ENCODE data around the gene CEBPZOS. TPM values are rescaled to one million over a fixed set of nuclear protein-coding genes. Genes with fewer than 3 reads are reported as not detected.
A peak's percentile ranks its signal among the peaks of the same experiment; 100 is the strongest.

The CEBPZOS gene
- total and polyA plus RNA-seq, 10 of the 15 experiments (the other 5 are each of a cell fraction or from before 2014, with no cell fraction given), result 22.9 to 50.8 (median 39.1) TPM

- ChIA-PET POLR2A (interaction anchor here (0.9 to 1.2 kb wide), 2 partner anchors 9 to 12 kb away, joined by 3 to 4 read pairs; partner anchors contain the start of genes CEBPZ and NDUFAF7), RAD21 (ENCODE audit: unreplicated experiment) (no interaction called here), CTCF (no interaction called here), SMC1A (ENCODE audit: uncharacterized antibody, unreplicated experiment) (interaction anchor here (0.6 to 0.8 kb wide), 3 partner anchors 10 to 49 kb away, joined by 3 to 4 read pairs (median 3); no protein-coding TSS in a partner anchor)
- DNase-seq (ENCODE audit: low read depth, low spot score) (no peak), FAIRE-seq (no peak), ATAC-seq (no peak)
- H3K9me3 ChIP-seq (replicated peaks; ENCODE audit: control insufficient read depth, insufficient read depth, low read length), result no peaks in the 10 kb centered on the region
- no TSS peak for BruUV-seq (replicated peaks)
- no peak overlapping the region for H3K27ac ChIP-seq (ENCODE audit: control insufficient read depth, insufficient read depth)
- H2AFZ ChIP-seq (ENCODE audit: control insufficient read depth, low read depth, low read length), result no peak overlapping the region
- H3K79me2 ChIP-seq (ENCODE audit: control insufficient read depth, insufficient read depth, low read length), result no peaks in the 10 kb centered on the region
- H3K27me3 ChIP-seq (replicated peaks in 1 of 2; ENCODE audit: control insufficient read depth in 2 of 2, insufficient read depth in 2 of 2, low read length in 1 of 2), result no peaks in the 10 kb centered on the region
- H3K9ac ChIP-seq (ENCODE audit: control insufficient read depth, insufficient read depth, low read length), result no peak overlapping the region
- H4K20me1 ChIP-seq (ENCODE audit: control insufficient read depth, insufficient read depth), result no peaks in the 10 kb centered on the region
- H3K4me2 ChIP-seq (ENCODE audit: control insufficient read depth, insufficient read depth), result peak overlapping the region; percentile 22; the same call in 1 of the 2 replicates
- WGBS (ENCODE audit: insufficient coverage, insufficient replicate concordance, low lambda C conversion rate, missing lambda C conversion rate), result 74% methylated on average over 4 of the region's 4 CpGs
- H3K4me1 ChIP-seq (ENCODE audit: control insufficient read depth, insufficient read depth, low read length), result peaks cover 6% of the 10 kb centered on the region
- no peak overlapping the region for H3K4me3 ChIP-seq
- intact Hi-C loops (cut with micrococcal nuclease; ENCODE audit: unreplicated experiment) (no loop called here), in situ Hi-C loops (cut with MboI) (no loop called here)
- peaks cover 2 to 26% of the 10 kb centered on the region in 2 experiments for H3K36me3 ChIP-seq (ENCODE audit: control insufficient read depth in 2 of 2, insufficient read depth in 2 of 2, low read length in 1 of 2)
- TF ChIP-seq CREB1 (IDR thresholded peaks at IDR 0.05; ENCODE audit: low read depth) (no peak), REST (IDR thresholded peaks at IDR 0.05; ENCODE audit: low read depth, low read length) (no peak), HDGF (IDR thresholded peaks at IDR 0.05) (no peak), ZBED1 (IDR thresholded peaks at IDR 0.05; ENCODE audit: borderline replicate concordance) (no peak), KDM1A (IDR thresholded peaks at IDR 0.05; ENCODE audit: borderline replicate concordance) (no peak), BRCA1 (IDR thresholded peaks at IDR 0.05; ENCODE audit: low read depth, low read length) (no peak), PBX3 (IDR thresholded peaks at IDR 0.05; ENCODE audit: insufficient replicate concordance, low read depth, low read length) (no peak), MEF2B (IDR thresholded peaks at IDR 0.05; ENCODE audit: partially characterized antibody, poor library complexity, severe bottlenecking) (no peak), HCFC1 (IDR thresholded peaks at IDR 0.05; ENCODE audit: low read length) (no peak), POU2F2 (IDR thresholded peaks at IDR 0.05; ENCODE audit: borderline replicate concordance, low read depth, low read length) (no peak), FOXM1 (IDR thresholded peaks at IDR 0.05; ENCODE audit: low read depth, low read length) (no peak), TAF1 (IDR thresholded peaks at IDR 0.05; ENCODE audit: borderline replicate concordance, low read depth, low read length) (no peak)
These were observed 47.1 kb downstream of the CEBPZOS start for GRCh38 chr2:37243435-37243834.
